ENCODE data around the gene SFXN4. TPM values are rescaled to one million over a fixed set of nuclear protein-coding genes. Genes with fewer than 3 reads are reported as not detected.

SFXN4 gene
- total RNA-seq = 10 to 100 TPM; 29.9 to 33.4 TPM

GRCh38 chr10:119165171-119166117, at the start of gene SFXN4:
Gene SFXN4 (minus strand): TSS chr10:119165714. CDS start chr10:119165647, 67 bp downstream.
- CTCF ChIA-PET = interaction anchor here (0.9 to 2.4 kb wide), 9 partner anchors 8 to 379 kb away, joined by 3 to 9 read pairs (median 5); partner anchors contain the start of gene GRK5
- peak; percentile 94 for ATAC-seq

DNA sequence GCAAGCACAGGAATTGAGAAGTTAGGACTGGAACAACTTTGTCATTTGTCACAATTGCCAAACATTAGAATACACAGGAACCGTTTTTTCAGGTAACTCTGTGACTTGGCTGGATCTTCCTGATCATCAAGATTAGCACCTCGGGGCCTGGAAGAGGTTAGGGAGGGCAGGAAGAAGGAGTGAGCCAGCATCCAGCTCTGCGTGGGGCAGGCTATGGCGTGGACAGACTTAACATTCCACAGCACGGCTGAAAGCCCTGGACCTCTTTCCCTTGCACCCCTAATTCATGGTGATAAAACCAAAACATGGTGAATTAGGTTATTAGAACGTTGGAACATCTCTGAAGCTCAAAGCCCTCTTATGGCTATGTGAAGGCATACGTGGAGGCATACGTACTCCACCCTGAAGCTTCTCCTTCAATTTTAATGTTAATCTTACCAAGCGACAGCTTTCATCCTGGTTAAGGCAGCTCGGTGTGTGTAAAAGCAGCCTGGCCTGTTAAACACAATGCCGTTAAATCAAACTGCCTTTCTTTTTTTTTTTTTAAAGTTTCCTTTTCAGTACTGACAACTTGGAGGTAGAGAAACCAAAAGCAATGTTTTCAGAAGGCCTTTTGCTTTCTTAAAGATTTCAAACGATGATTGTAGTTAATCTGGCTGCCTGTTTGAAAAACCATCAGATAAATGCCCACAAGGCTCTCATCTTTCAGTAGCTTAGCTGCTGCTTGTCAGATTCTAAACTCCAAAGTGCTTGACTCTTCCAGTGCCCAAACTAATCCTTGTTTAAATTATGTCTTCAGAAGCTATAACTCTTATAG, 46.3 kb upstream of the SFXN4 start:
- H3K4me3 Mint-ChIP-seq = peak overlapping the region; percentile 69
- peaks cover 48% of the 10 kb centered on the region for H3K4me1 Mint-ChIP-seq
- ATAC-seq (no peak), DNase-seq (peak; percentile 45)
- CTCF ChIA-PET = interaction anchor here (0.6 to 3.4 kb wide), 16 partner anchors 9 to 331 kb away, joined by 3 to 16 read pairs (median 4); partner anchors contain the start of gene RGS10
- no peaks in the 10 kb centered on the region for H3K27me3 Mint-ChIP-seq
- H3K27ac Mint-ChIP-seq = peak overlapping the region; percentile 91
- H3K9me3 Mint-ChIP-seq (ENCODE audit: low read depth) = no peaks in the 10 kb centered on the region
- peaks cover 6% of the 10 kb centered on the region for H3K36me3 Mint-ChIP-seq

More at GRCh38 chr10:119165171-119166117, at the start of gene SFXN4:
- Mint-ChIP-seq H3K27me3 (no peaks in the 10 kb centered on the region), H3K36me3 (peaks cover 28% of the 10 kb centered on the region), H3K4me3 (peak within 1 kb of the TSS; percentile 81), H3K9me3 (ENCODE audit: low read depth) (no peaks in the 10 kb centered on the region), H3K4me1 (peaks cover 46% of the 10 kb centered on the region), H3K27ac (peak within 1 kb of the TSS; percentile 94)
- peak; percentile 85 for DNase-seq

GRCh38 chr10:119211176-119211575, 45.7 kb upstream of the SFXN4 start:
- Mint-ChIP-seq H3K4me1 (peaks cover 53% of the 10 kb centered on the region), H3K9me3 (ENCODE audit: low read depth) (no peaks in the 10 kb centered on the region), H3K4me3 (peak overlapping the region; percentile 69), H3K27me3 (no peaks in the 10 kb centered on the region), H3K27ac (peak overlapping the region; percentile 91), H3K36me3 (peaks cover 6% of the 10 kb centered on the region)
- DNase-seq (no peak), ATAC-seq (no peak)
- CTCF ChIA-PET = interaction anchor here (0.6 to 3.4 kb wide), 12 partner anchors 9 to 332 kb away, joined by 3 to 16 read pairs (median 4); partner anchors contain the start of gene RGS10

DNA sequence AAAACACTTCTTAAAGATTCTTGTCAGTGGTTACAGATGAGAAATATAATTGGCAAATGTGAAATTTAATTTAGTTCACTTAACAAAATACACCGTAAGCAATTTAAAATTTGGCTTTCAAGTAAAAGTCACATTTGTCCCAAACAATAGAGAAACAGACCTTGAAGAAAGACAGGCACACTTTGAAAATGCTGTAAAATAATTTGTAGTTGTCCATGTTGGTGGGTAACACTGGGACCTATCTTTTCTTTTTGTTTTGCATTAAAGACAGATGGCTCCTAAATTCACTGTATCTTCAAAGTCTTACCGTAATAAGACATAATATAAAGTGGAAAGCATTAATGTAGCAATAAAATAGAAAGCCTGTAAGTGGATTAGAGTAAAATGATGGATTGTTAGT, 45.1 kb upstream of the SFXN4 start:
- Mint-ChIP-seq H3K9me3 (ENCODE audit: low read depth) (no peaks in the 10 kb centered on the region), H3K4me3 (no peak overlapping the region), H3K4me1 (peaks cover 58% of the 10 kb centered on the region), H3K36me3 (peaks cover 6% of the 10 kb centered on the region), H3K27me3 (no peaks in the 10 kb centered on the region), H3K27ac (peak overlapping the region; percentile 91)
- CTCF ChIA-PET = interaction anchor here (0.8 to 5.8 kb wide), 15 partner anchors 9 to 332 kb away, joined by 3 to 114 read pairs (median 5); partner anchors contain the start of gene RGS10
- no peak for ATAC-seq
- no peak for DNase-seq

GRCh38 chr10:119209736-119210355, 44.3 kb upstream of the SFXN4 start:
- peak overlapping the region; percentile 84 for H3K27ac Mint-ChIP-seq
- ATAC-seq = no peak

DNA sequence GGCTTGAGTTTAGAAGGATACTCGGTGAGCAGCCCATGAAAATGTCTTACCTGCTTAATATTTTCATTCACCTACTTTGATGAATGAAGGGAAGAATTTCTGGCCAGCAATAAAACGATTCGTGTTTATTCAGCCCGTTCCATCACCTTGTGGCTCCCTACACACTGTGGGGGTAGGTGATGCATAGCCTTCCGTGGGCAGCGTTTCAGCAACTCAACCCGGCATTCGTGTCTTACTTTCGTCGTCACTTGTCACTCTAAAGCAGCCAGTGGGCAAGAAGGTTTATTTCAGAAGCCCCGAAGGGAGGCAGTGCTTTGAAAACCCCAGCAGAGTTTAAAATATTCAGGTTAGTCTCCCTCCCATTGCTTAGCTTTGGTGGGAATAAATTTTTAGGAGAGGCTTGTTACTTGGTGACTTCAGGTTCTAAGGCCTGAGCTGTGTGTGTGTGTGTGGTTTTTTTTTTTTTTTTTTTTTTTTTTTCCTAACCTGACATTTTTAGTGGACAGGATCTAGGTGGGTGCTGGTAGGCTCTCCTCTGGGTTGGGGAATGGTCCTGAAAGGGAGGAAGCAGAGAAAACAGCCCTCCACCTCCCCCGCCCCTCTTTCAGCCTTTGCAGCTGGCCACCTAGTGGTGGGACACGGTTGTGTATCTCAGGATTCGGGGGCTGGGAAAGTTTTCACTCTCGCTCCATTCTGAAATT, 43.7 kb upstream of the SFXN4 start:
- Mint-ChIP-seq H3K9me3 (ENCODE audit: low read depth) (no peaks in the 10 kb centered on the region), H3K27me3 (no peaks in the 10 kb centered on the region), H3K27ac (peak overlapping the region; percentile 84), H3K4me3 (peak overlapping the region; percentile 89), H3K4me1 (peaks cover 60% of the 10 kb centered on the region), H3K36me3 (peaks cover 3% of the 10 kb centered on the region)
- DNase-seq = peak; percentile 73
- no peak for ATAC-seq
- CTCF ChIA-PET = interaction anchor here (0.6 to 5.8 kb wide), 28 partner anchors 8 to 308 kb away, joined by 3 to 114 read pairs (median 5); partner anchors contain the start of gene SFXN4

More at GRCh38 chr10:119209736-119210355, 44.3 kb upstream of the SFXN4 start:
- H3K36me3 Mint-ChIP-seq = peaks cover 6% of the 10 kb centered on the region
- no peaks in the 10 kb centered on the region for H3K27me3 Mint-ChIP-seq
- H3K9me3 Mint-ChIP-seq (ENCODE audit: low read depth) = no peaks in the 10 kb centered on the region
- DNase-seq = no peak
- CTCF ChIA-PET = interaction anchor here (0.8 to 5.8 kb wide), 28 partner anchors 8 to 331 kb away, joined by 3 to 114 read pairs (median 4); partner anchors contain the start of gene SFXN4
- H3K4me3 Mint-ChIP-seq = peak overlapping the region; percentile 89
- H3K4me1 Mint-ChIP-seq = peaks cover 58% of the 10 kb centered on the region

DNA sequence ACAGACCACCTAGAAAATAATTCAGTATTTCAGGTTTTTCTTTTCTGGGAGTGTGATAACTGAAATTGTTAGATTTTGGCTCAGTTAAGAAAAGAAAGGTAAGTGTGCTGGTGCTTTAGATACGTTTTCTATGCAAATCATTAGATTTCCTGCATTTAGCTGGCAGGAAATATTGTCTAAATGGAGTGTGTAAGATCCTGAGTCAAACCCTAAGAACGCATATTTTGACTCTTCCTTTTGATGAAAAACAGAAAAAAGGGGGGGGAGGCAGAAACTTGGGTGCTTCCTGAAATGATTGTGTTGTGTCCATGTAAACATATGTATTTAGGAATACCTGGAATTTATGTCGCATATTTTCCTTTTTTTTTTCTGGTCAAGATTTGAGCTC, 43.0 kb upstream of the SFXN4 start:
- Mint-ChIP-seq H3K27ac (peak overlapping the region; percentile 84), H3K4me1 (peaks cover 54% of the 10 kb centered on the region), H3K4me3 (peak overlapping the region; percentile 89), H3K9me3 (ENCODE audit: low read depth) (no peaks in the 10 kb centered on the region), H3K36me3 (peaks cover 3% of the 10 kb centered on the region), H3K27me3 (no peaks in the 10 kb centered on the region)
- CTCF ChIA-PET = interaction anchor here (0.8 to 5.8 kb wide), 14 partner anchors 10 to 309 kb away, joined by 3 to 114 read pairs (median 7); partner anchors contain the start of gene SFXN4
- ATAC-seq (no peak), DNase-seq (no peak)

DNA sequence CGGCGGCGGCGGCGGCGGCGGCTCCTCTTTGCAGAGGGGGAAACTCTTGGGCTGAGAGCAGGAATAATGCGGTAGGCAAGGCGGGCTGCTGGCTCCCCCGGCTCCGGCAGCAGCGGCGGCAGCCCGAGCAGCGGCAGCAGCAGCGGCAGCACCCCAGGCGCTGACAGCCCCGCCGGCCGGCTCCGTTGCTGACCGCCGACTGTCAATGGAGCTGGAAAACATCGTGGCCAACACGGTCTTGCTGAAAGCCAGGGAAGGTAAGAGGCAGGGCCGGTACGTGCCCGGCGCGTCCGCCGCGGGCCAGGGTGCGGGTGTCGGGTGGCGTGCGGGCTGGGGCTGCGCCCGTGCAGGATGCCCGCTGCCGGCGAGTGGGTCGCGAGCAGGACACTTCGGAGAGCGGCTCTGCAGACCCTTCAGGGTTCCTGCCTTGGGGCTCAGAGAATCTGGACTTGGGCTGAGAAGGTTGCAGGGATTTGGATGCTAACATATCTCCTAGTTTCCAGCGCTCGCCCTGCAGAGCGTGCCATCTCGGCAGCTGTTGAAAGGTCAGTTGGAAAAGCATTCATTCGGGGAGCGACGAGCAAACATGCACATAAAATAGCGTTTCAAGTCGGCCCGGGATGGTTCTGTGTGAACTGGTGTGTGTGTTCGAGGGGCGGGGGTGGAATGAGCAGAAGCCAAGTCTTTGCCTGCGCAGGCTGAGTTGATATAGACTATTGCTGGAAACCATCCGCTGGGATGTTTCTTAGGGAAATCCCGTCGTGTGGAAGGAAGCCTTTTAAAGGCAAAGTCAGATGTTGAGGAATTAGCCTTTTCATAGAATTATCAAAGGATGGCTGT, 42.4 kb upstream of the SFXN4 start:
- H3K27ac Mint-ChIP-seq = peak overlapping the region; percentile 84
- no peaks in the 10 kb centered on the region for H3K9me3 Mint-ChIP-seq (ENCODE audit: low read depth)
- CTCF ChIA-PET = interaction anchor here (0.8 to 5.8 kb wide), 27 partner anchors 9 to 335 kb away, joined by 3 to 114 read pairs (median 8); partner anchors contain the start of genes RGS10 and SFXN4
- ATAC-seq (peak; percentile 20), DNase-seq (peak; percentile 68)
- peak overlapping the region; percentile 89 for H3K4me3 Mint-ChIP-seq
- peaks cover 3% of the 10 kb centered on the region for H3K36me3 Mint-ChIP-seq
- H3K27me3 Mint-ChIP-seq = no peaks in the 10 kb centered on the region
- H3K4me1 Mint-ChIP-seq = peaks cover 51% of the 10 kb centered on the region

DNA sequence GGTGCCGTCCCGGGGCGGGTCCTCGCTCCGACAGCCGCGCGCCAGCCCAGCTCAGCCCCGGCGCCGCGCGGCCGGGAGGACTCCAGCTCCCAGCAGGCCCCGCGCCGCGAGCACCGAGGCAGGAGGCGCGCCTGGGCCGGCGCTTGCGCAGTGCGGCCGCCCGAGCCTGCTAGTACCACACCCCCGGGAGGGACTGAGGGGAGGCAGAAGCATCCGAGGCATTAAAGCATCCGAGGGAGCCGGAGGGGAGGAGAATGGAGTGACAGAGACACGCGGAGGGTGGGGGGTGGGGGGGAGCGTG, 41.8 kb upstream of the SFXN4 start, which contains the start of gene GRK5:
TSS of gene GRK5 (plus strand) at position 206 of the 301 bp plus-strand sequence. CDS start 347 bp downstream, outside the sequence.
- H3K36me3 Mint-ChIP-seq = peaks cover 1% of the 10 kb centered on the region
- no peaks in the 10 kb centered on the region for H3K27me3 Mint-ChIP-seq
- peak within 1 kb of the TSS; percentile 97 for H3K27ac Mint-ChIP-seq
- DNase-seq (peak; percentile 98), ATAC-seq (peak; percentile 89)
- CTCF ChIA-PET = interaction anchor here (0.7 to 5.8 kb wide), 32 partner anchors 9 to 390 kb away, joined by 3 to 114 read pairs (median 5); partner anchors contain the start of genes RGS10, SFXN4 and TIAL1
- H3K9me3 Mint-ChIP-seq (ENCODE audit: low read depth) = no peaks in the 10 kb centered on the region
- H3K4me3 Mint-ChIP-seq = peak within 1 kb of the TSS; percentile 89
- H3K4me1 Mint-ChIP-seq = peaks cover 44% of the 10 kb centered on the region

- Mint-ChIP-seq H3K27ac (peak overlapping the region; percentile 97), H3K9me3 (ENCODE audit: low read depth) (no peaks in the 10 kb centered on the region)
- ATAC-seq = peak; percentile 47
Observed at GRCh38 chr10:119206603-119207365, 41.3 kb upstream of the SFXN4 start.

More at GRCh38 chr10:119206603-119207365, 41.3 kb upstream of the SFXN4 start:
- Mint-ChIP-seq H3K4me3 (peak overlapping the region; percentile 82), H3K4me1 (peaks cover 39% of the 10 kb centered on the region), H3K36me3 (no peaks in the 10 kb centered on the region), H3K27me3 (no peaks in the 10 kb centered on the region)
- CTCF ChIA-PET = interaction anchor here (0.7 to 5.8 kb wide), 45 partner anchors 9 to 390 kb away, joined by 3 to 114 read pairs (median 4); partner anchors contain the start of genes PRDX3, RGS10, SFXN4 and TIAL1
- peak; percentile 73 for DNase-seq
